ENCODE results near the gene CCSER1.

Gene CCSER1

DNA sequence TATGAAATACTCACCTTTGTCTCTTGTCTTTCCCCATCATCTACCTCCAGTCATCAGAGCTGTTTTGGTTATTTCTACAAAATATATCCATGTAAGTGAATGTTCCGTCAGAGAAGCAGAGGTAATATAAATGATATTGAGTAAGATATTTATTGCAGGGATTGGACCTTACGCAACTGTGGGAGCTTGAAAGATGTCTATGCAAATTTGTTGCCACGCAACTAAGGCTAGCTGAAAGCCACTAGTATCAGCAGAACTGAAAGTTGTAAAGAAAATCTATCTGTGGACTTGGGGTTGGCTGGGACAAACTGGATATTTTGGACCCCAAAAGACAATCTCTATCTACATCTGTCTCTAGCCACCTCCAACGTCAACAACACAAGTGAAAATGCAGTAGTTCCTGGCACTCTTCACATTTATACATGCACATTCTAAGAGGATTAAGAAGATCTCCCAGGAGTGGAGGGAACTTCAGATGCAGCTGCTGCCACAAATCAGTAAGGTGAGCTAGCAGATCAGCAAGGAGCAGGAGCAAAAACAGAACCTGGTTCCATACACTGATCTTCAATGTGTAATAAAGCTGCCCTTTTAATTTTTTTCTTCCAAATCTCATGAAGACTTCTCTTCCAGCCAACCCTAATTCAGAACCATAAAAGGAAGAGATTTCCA, 8.5 kb upstream of the CCSER1 start:
- no peaks in the 10 kb centered on the region for H3K79me2 ChIP-seq (ENCODE audit: insufficient read depth, low read length)
- no peaks in the 10 kb centered on the region for H3K27me3 ChIP-seq (ENCODE audit: insufficient read depth, low read length, poor library complexity)
- no peak overlapping the region for H3K27ac ChIP-seq (ENCODE audit: low read length)
- H4K20me1 ChIP-seq (ENCODE audit: insufficient read depth, low read length), result no peaks in the 10 kb centered on the region
- TF ChIP-seq, protein P1, sequence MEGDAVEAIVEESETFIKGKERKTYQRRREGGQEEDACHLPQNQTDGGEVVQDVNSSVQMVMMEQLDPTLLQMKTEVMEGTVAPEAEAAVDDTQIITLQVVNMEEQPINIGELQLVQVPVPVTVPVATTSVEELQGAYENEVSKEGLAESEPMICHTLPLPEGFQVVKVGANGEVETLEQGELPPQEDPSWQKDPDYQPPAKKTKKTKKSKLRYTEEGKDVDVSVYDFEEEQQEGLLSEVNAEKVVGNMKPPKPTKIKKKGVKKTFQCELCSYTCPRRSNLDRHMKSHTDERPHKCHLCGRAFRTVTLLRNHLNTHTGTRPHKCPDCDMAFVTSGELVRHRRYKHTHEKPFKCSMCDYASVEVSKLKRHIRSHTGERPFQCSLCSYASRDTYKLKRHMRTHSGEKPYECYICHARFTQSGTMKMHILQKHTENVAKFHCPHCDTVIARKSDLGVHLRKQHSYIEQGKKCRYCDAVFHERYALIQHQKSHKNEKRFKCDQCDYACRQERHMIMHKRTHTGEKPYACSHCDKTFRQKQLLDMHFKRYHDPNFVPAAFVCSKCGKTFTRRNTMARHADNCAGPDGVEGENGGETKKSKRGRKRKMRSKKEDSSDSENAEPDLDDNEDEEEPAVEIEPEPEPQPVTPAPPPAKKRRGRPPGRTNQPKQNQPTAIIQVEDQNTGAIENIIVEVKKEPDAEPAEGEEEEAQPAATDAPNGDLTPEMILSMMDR (IDR thresholded peaks at IDR 0.05; ENCODE audit: borderline replicate concordance, extremely low read depth, low read length, poor library complexity, severe bottlenecking), result no peak
- no peak for TF ChIP-seq EZH2 (IDR thresholded peaks at IDR 0.05; ENCODE audit: borderline replicate concordance, low read depth, low read length, severe bottlenecking)
- H3K4me2 ChIP-seq (ENCODE audit: insufficient read depth, low read length), result no peak overlapping the region
- DNase-seq, result no peak
- no peaks in the 10 kb centered on the region for H3K4me1 ChIP-seq (ENCODE audit: insufficient read depth, low read length)
- no peak for ATAC-seq (ENCODE audit: insufficient read depth, low read depth)
- H3K4me3 ChIP-seq (ENCODE audit: low read depth in 1 of 2, low read length in 2 of 2), result no peak overlapping the region
- no peaks in the 10 kb centered on the region for H3K9me3 ChIP-seq (ENCODE audit: insufficient read depth, low read length, severe bottlenecking)
- H3K9ac ChIP-seq (ENCODE audit: low read depth, low read length), result no peak overlapping the region
- no peak overlapping the region for H2AFZ ChIP-seq (ENCODE audit: low read depth, low read length)
- no peaks in the 10 kb centered on the region for H3K36me3 ChIP-seq (ENCODE audit: insufficient read depth, low read length)

DNA sequence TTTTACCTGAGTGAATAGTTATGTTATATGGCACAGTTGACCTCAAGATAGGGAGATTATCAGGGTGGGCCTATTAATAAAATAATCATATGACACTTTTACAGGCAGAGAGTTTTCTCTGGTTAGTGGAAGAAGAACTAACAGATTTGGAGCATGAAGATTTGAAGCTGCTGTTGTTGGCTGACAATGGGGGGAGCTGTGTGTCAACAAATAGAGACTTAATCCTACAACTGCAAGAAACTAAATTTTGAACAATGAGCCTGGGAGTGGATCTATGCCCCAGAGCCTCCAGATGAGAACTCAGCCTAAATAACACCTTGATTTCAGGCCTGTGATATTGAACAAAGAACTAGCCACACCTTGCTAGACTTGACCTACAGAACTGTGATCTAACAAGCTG, 7.2 kb upstream of the CCSER1 start:
- Histone ChIP-seq H3K4me3 (ENCODE audit: low read depth in 1 of 2, low read length in 2 of 2) (no peak overlapping the region), H3K79me2 (ENCODE audit: insufficient read depth, low read length) (no peaks in the 10 kb centered on the region), H3K9me3 (ENCODE audit: insufficient read depth, low read length, severe bottlenecking) (no peaks in the 10 kb centered on the region), H3K4me1 (ENCODE audit: insufficient read depth, low read length) (no peaks in the 10 kb centered on the region), H3K9ac (ENCODE audit: low read depth, low read length) (no peak overlapping the region), H2AFZ (ENCODE audit: low read depth, low read length) (no peak overlapping the region), H3K27me3 (ENCODE audit: insufficient read depth, low read length, poor library complexity) (no peaks in the 10 kb centered on the region), H3K4me2 (ENCODE audit: insufficient read depth, low read length) (no peak overlapping the region), H4K20me1 (ENCODE audit: insufficient read depth, low read length) (no peaks in the 10 kb centered on the region), H3K27ac (ENCODE audit: low read length) (no peak overlapping the region), H3K36me3 (ENCODE audit: insufficient read depth, low read length) (no peaks in the 10 kb centered on the region)
- TF ChIP-seq, protein P1 (IDR thresholded peaks at IDR 0.05; ENCODE audit: borderline replicate concordance, extremely low read depth, low read length, poor library complexity, severe bottlenecking), result no peak
- no peak for TF ChIP-seq EZH2 (IDR thresholded peaks at IDR 0.05; ENCODE audit: borderline replicate concordance, low read depth, low read length, severe bottlenecking)
- ATAC-seq (ENCODE audit: insufficient read depth, low read depth) (no peak), DNase-seq (no peak)

DNA sequence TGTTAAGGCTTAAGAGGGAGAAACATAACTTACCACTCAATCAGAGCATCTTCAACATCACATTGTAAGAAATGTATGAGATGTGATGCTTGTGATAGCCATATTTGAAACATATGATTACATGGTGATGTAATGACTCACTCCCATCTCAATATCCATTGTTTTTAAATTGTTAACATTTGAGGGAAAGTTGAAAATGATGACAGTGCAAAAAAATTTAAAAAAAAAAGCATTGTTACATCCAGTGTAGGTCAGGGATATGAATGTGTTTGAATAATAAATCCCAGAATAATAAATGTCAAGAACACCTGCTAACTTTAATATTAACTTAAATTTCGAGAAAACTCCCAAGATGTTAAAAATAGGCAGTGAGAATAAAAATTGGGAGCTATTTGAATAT, 6.4 kb upstream of the CCSER1 start:
- no peak overlapping the region for H3K9ac ChIP-seq (ENCODE audit: low read depth, low read length)
- TF ChIP-seq, protein P1 (IDR thresholded peaks at IDR 0.05; ENCODE audit: borderline replicate concordance, extremely low read depth, low read length, poor library complexity, severe bottlenecking), result no peak
- no peak for TF ChIP-seq EZH2 (IDR thresholded peaks at IDR 0.05; ENCODE audit: borderline replicate concordance, low read depth, low read length, severe bottlenecking)
- no peaks in the 10 kb centered on the region for H3K9me3 ChIP-seq (ENCODE audit: insufficient read depth, low read length, severe bottlenecking)
- no peaks in the 10 kb centered on the region for H3K79me2 ChIP-seq (ENCODE audit: insufficient read depth, low read length)
- ATAC-seq (ENCODE audit: insufficient read depth, low read depth) (no peak), DNase-seq (no peak)
- H3K4me1 ChIP-seq (ENCODE audit: insufficient read depth, low read length), result no peaks in the 10 kb centered on the region
- H3K4me3 ChIP-seq (ENCODE audit: low read depth in 1 of 2, low read length in 2 of 2), result no peak overlapping the region
- H3K4me2 ChIP-seq (ENCODE audit: insufficient read depth, low read length), result no peak overlapping the region
- no peaks in the 10 kb centered on the region for H4K20me1 ChIP-seq (ENCODE audit: insufficient read depth, low read length)
- H3K27me3 ChIP-seq (ENCODE audit: insufficient read depth, low read length, poor library complexity), result no peaks in the 10 kb centered on the region
- no peaks in the 10 kb centered on the region for H3K36me3 ChIP-seq (ENCODE audit: insufficient read depth, low read length)
- H2AFZ ChIP-seq (ENCODE audit: low read depth, low read length), result no peak overlapping the region
- no peak overlapping the region for H3K27ac ChIP-seq (ENCODE audit: low read length)
